LoVo (cell line): ENCODE data around the gene B3GNT8.
"Not testable (repeated sequence)": the region's sequence is repeated elsewhere in the genome, so short reads cannot be mapped to it uniquely, and the experiment has no call there.

ENCODE experiments used
- DNase-seq: peaks from one replicate; pipeline ENCODE4 v3.0.0-alpha.2; 2016; ENCODE audit warnings: low spot score

Gene B3GNT8

GRCh38 chr19:41386442-41386841 lies 40.7 kb downstream of the B3GNT8 start:
- DNase-seq, result no peak

GRCh38 chr19:41384351-41384750 lies 42.8 kb downstream of the B3GNT8 start:
- DNase-seq, result no peak

- DNase-seq, result not testable (repeated sequence)
Observed at GRCh38 chr19:41381536-41381935, 45.6 kb downstream of the B3GNT8 start.

- DNase-seq, result no peak
Observed at GRCh38 chr19:41377977-41378709, 49.0 kb downstream of the B3GNT8 start.

- DNase-seq, result no peak
Observed at GRCh38 chr19:41376998-41377365, 50.2 kb downstream of the B3GNT8 start.

- no peak for DNase-seq
Observed at GRCh38 chr19:41376241-41376997, 50.8 kb downstream of the B3GNT8 start, which contains the start of gene TMEM91. Gene TMEM91, plus strand, starts transcription at chr19:41376533. Its CDS starts 1,777 bp downstream, at chr19:41378310.
